K562 treated with DMSO at 1 percent for 24 hours (cell line): Measurements from ENCODE around the gene C17orf58. TPM values are rescaled to one million over a fixed set of nuclear protein-coding genes. Genes with fewer than 3 reads are reported as not detected.

Experiments used
- total RNA-seq: library from RNA; unstranded; fragments of 300-600 nt; gene quantifications from 2 replicates; pipeline ENCODE4 v1.2.3, GENCODE V29; 2022; ENCODE audit warnings: low read depth; ENCODE audit not compliant: insufficient read depth

Gene C17orf58
- total RNA-seq = 15.1 and 16.1 TPM in 2 replicates

GRCh38 chr17:67996301-67997171 lies at the start of gene C17orf58:
Gene C17orf58, minus strand, starts transcription at chr17:67996469. Its CDS starts 271 bp downstream, at chr17:67996198.

GRCh38 chr17:68035523-68036303 lies 39.4 kb upstream of the C17orf58 start, which contains the start of gene KPNA2:
Gene KPNA2, plus strand, starts transcription at chr17:68035735. Its CDS starts 1,398 bp downstream, at chr17:68037133.

Other genes starting within 250 kb of the C17orf58 start
- gene BPTF, start 171.0 kb downstream of the C17orf58 start, total RNA-seq = 54.4 and 54.8 TPM in 2 replicates
- 171 and 186 TPM in 2 replicates for gene KPNA2, start 39.3 kb upstream of the C17orf58 start, total RNA-seq